GM19463 (cell line): ENCODE data around the gene ACP4.
"Not testable (repeated sequence)": the region's sequence is repeated elsewhere in the genome, so short reads cannot be mapped to it uniquely, and the experiment has no call there.

Experiments
- ATAC-seq: cut with Tn5 transposase; IDR thresholded peaks from one replicate; pipeline ENCODE4 v1.9.1; 2021; ENCODE audit warnings: mild to moderate bottlenecking, moderate library complexity; ENCODE audit not compliant: unreplicated experiment

Gene ACP4

DNA sequence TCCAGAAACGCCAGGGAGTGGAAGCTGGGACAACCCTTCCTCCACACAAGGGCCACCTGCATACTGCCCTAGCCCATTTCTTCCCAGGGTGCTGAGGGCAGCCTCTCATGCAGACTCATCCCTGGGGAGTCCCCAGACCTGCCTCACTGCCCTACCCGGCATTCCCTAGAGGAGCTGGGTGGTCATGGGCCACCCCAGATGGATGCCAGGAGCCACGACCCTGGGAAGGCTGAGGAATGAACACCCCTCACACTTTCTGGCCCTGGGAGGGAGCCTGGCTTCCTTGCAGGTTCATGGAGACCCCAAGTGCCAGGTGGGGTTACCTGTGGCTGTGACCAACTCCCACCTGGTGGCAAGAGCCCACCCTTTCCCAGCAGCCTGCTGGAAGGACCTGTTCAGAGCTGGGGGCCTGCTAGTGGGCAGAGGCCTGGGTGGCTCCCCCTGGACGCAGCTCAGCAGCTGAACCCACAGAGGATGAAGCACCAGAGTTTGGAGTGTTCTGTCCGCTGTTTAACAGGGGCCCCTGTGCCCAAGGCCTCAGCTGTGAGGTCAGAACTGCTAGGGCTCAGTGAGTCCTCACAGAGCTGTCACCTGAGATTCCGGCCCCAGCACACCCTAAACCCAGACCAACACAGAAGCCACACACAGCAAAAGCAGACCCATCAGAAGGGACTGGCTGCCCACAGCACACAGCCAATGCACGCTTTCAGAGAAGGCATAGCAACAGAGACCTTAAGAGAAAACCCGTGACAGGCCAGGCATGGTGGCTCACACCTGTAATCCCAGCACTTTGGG, 6.6 kb downstream of the ACP4 start:
- no peak for ATAC-seq

DNA sequence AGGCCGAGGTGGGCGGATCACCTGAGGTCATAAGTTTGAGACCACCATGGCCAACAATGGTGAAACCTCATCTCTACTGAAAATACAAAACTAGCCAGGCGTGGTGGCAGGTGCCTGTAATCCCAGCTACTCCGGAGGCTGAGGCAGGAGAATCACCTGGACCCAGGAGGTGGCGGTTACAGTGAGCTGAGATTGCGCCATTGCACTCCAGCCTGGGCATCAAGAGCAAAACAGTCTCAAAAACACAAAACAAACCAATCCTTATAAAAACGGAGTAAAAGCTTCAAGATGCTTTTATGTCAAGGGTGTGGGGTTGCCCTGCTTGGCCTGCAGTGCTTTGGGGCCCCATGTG, 7.2 kb downstream of the ACP4 start:
- no peak for ATAC-seq

DNA sequence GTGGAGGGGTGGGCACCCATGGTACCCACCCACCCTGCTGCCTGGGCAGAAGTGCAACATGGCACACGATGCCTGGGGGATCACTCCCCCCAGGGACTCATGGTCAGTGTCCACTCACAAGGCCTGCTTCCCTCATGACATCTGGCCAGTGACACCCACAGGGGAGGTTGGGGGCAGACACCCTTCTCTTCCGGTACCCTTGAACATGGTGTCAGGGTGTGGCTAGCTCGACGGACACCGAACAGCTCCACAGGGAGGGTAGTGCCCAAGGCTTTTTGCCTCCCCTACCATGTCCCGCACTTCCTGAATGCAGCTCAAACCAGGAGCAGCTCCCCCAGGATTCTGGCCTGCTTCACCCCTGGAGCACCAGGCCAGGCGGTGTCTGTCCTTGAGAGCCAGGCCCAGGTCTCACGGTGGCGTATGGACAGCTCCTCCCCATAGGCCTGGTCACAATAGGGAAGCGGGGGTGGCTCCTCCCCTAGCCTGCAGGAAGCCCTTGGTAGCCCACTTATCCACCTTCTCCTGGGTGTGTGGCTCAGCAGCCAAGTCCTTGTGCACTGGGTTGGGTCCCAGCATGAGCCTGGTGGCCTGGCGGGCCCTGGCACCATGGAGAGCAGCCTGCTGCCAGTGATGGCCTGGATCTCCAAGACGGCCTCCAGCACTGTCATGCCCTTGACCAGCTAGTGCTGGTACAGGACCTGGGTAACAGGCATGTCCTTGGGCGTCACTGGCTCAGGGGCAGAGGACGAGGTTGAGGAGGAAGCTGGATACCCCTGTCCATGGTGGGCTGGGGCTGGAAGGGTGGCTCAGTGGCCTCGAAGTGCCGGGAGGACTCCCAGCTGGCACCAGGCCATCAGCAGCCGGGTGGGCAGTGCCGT, 7.8 kb downstream of the ACP4 start:
- no peak for ATAC-seq

DNA sequence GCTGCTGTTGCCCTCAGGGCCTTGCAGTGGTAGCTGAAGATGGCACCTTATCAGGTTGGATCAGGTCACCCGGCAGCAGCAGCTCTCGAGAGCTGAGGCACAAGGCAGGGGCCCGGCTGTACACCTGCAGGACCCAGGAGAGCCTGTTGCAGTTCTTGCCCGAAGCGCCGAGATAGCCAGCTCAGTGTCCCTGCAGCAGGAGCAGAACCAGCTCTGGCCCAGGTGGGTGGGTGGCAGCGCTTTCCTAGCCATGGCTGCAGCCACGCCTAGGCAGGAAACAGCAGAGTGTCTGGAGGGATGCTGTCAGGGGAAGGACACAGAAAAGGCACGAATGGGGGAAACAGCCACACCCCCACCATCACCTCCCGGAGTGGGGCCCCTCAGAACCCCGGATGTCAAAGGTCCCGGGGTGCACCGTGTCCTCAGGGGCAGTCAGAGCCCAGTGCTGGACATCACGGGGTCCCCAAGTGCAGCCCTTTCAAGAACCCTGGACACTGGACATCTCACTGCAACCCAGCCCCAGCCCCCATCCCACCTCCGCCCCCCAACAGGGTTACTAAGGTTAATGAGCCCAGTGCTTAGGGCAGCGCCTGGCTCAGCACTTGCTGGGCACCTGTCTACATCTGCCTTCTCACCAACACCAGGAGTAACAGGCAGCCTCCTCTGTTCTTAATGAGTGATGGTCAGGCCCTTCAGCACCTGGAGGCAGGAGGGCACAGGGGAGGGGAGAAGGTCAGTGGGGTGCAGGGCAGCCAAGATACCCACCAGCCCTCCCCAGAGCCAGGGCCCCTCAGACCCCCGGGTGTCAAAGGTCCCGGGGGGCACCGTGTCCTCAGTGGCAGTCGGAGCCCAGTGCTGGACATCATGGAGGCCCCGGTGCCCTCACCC, 8.7 kb downstream of the ACP4 start:
- ATAC-seq = no peak

DNA sequence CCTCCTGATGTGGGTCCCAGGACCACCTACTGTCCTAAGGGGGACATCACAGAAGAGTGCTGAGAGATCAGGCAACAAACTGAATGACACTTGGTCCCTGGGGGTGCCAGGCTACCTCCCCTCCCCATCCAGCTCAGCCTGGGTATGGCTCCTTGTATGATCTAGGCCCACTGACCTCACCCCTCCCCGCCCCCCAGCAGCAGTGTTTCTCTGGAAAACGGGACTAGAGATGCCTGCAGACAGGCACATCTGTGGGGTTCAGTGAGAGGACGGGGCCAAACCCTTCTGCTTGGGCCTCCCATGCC, 9.3 kb downstream of the ACP4 start:
- ATAC-seq = no peak

DNA sequence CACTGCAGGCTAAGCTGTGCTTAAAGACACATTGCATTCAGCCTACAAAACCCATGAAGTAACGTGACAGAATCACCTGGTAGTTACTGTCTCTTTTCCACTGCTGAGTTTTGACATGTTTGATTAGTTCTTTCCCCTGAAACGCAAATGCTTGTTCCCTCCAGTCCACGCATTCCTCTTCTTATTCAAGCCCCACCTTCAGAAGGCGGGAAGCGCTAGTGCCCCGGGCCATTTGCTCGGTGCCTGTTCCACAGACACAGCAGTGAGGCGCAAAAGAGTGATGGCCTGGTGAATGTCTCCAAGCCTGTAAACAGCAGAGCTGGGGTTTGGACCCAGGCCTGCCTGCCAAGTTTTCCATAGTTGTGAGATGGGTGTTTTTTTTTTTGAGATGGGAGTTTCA, 10.9 kb downstream of the ACP4 start:
- ATAC-seq = no peak

DNA sequence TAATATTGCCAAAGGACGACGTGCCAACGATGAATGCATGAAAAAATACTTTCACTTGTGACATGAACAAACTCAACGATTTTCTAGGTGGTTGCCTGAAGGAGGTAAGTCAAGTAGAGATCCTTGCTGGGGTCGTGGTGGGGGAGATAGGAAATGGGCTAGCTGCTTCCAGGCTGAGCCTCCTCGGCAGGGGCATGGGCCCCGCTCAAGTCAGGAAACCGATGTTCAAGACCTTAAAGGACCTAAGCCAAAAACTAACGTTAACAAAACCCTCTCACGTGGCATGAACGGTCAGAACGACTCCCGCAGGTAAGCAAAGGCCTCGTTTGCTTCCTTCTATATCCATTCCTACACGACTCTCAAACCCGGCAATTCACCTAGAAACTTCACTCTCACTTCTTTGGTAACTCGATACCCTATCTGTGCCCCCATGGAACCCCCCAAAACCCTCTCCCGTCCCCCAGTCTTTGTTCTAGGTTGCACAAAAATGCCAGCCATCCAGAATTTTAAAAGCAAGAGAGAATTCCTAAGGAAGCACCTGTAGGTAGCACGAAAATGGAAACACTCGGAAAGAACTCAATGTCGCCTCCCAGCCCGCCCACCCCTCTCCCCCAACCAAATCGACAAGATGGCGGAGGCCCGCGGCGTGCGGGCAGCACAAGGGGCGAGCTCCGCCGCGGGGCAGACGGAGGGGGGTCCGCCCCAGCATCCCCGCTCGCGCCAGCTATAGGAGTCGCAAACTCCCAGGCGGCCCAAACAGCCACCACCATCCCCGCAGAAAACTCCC, 13.6 kb downstream of the ACP4 start:
- peak; percentile 6 for ATAC-seq

DNA sequence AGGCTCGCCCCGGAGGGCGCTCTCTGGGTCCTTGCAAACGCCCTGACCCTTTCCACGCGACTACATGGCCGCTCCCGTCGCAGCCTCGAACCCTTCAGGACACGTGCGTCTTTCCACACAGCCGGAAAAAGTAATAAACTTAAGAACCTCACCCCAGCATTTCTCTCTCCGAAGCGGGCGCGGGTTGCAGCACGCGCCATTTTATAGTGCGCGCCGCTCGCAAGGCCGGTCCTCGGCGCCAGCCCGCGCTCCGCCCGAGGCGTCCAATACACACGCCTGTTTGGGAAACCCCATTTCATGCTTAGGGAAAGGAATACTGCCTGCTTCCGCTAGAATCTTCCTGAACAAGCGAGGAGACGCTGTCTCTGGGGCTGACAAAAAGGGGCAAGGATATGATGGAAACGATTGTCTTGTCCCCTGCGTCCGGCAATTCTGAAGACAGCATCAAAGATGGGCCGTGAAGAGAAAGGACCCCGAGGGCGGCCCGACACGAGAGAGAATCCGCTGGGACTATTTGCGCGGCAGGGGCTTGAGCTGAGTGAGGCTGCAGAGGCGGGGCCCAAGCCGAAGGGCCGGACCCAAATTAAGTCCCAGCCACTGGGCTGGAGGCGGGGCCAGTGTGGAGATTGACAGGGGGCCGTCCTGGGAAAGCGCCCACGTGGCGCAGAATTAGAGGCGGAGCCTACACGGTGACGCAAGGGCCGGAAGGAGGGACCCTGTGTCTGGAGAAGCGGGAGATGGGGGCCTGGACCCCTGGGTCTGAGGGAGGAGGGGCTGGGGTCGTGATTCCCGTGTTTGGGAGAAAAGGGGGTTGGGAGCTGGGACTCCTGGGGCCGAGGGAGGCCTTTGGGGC, 14.4 kb downstream of the ACP4 start:
- peak; percentile 93 for ATAC-seq

DNA sequence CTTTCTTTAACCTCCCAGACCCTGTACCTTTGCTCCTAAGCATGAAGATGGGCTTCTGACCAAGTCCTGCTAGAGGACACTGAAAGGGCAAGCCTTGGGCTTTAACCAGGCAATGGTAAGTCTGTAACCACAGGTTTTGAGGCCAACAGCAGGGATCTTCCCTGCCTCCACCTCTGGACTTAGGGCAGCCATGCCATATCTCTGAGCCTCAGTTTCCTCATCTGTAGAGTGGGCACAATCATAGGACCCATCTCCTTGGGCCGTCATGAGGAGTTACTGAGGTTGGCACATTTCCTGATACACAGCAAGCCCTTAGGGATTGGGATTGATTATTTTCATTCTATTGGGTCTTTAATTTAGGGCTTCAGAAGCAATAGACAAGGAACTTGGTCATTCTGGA, 18.6 kb downstream of the ACP4 start:
- ATAC-seq = no peak

DNA sequence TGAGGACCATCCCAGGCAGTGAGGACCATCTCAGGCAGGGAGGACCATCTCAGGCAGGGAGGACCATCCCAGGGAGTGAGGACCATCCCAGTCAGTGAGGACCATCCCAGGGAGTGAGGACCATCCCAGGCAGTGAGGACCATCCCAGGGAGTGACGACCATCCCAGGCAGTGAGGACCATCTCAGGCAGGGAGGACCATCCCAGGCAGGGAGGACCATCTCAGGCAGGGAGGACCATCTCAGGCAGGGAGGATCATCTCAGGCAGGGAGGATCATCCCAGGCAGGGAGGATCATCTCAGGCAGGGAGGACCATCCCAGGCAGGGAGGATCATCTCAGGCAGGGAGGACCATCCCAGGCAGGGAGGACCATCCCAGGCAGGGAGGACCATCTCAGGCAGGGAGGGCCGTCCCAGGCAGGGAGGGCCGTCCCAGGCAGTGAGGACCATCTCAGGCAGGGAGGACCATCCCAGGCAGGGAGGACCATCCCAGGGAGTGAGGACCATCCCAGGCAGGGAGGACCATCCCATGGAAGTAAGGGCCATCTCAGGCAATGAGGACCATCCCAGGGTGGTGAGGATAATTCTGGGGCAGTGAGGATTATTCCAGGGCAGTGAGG, 21.5 kb downstream of the ACP4 start:
- ATAC-seq = not testable (repeated sequence)

DNA sequence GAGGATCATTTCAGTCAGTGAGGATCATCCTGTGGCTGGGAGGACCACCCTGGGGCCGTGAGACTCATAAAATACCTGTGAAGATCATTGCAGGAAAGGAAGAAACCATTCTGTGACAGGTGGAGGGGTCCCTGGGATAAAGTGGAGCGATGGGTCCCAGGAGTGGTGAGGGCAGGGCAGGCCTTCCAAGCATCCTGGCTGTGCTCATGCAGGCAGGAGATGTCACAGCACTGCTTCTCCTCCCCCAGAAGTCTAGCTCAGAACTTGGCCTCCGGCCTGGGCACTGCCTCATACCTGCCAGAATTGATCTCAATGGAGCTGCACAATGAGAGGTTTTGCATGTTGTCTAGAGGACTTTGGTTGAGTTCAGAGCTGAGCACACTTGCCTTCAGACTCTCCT, 22.3 kb downstream of the ACP4 start:
- no peak for ATAC-seq

DNA sequence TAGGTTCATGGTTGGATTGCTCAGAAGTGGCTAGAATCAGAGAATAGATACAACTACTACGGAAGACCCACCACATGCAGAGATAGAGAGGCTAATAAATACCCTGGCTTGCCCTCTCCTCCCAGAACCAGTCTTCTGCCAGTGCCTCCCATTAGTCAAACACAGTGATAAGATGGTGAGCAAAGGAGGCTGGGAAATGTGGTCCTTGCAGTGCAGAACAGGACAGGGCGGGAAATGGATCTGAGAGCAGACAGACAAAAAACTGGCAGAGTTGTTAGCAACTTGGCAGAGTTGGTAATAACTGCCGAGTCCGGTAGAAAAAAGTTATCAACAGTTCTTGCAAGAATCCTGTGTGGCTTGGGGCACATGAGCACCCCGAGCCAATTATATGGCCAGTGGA, 24.7 kb downstream of the ACP4 start:
- ATAC-seq = no peak

DNA sequence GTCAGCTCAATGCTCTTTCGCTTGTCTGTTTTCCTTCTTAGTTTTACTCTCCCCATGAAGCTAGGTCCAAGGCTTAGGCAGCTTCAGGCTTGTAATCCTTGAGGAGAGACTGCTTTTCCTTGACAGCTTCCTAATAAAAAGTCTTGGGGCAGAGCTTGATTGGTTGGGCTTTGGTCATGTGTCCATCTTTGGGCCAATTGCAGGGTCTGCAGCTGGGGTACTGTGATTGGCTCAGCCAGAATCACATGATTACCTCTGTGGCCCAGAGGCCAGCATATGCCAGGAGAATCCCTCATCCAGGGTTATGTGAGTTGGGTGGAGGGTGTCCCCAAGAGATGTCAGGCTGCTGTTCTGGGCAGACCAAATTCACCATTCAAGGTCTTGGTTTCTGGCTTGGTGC, 25.2 kb downstream of the ACP4 start:
- no peak for ATAC-seq

DNA sequence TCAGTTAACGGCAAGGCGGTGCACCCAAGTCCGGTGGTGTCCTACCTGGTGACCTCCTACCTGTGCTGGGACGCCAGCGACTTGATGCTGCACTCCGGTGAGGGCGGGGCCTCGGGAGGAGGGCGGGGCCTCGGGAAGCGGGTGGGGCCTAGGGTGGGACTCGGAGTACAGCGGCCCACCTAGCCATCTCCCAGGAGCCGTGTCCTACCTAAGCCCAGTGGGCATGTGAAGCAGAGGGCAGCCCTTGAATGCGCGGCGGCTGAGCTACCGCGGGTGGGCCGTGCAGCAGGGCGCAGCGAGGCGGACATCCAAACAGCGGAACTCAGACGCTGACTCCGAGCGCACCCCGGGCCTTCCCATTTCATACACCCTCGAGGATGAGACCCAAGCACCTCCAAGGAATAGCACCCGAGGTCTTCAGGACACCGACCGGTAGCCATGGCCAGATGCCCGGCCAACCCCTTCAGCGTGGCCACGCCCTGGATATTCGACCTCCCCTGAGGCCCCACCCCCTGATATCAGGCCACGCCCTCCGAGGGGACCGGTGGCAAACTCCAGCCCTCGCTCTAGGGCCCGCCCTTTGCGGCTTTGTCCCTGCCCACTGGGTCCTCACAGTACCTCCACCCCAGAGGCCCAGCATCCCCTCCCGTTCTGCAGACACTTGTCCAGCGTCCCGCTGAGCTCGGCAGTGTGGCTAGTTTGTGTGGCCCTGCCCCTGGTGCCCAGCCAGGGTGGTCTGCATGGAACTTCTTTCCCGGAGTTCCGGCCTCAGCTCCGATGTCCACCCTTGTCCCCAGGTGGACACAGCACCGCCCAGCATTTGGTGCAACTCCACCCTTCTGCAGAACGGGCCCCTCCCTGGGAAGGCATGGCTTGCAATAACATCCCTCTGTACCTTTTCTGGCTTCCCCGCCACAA, 28.0 kb downstream of the ACP4 start:
- peak; percentile 63 for ATAC-seq

DNA sequence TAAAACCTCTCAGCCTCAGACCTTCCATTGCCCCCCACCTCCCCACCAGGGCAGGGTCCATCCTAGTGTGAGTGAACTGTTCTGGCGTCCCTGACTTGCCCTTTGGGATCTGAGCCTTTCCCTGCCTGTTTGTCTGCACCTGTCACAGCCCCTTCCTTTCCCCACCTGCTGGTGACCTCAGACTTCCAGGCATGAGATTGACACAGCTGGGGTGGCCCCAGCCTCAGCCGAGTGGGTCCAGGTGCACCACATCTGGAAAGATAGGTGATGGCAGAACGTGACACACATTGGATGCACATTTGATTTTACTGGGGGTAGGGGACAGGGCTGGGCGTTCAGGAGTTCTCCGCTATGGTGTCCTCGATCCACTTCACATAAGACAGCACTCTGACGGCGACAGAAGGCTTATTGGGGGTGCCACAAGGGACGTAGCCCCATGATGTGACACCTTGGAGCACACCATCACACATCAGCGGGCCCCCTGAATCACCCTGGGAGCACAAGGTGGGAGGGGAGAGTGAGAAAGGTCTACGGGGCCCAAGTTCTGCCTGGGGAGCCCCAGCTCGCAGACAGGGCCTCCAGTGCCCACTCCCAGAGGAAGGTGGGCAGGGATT, 28.8 kb downstream of the ACP4 start:
- ATAC-seq = no peak

DNA sequence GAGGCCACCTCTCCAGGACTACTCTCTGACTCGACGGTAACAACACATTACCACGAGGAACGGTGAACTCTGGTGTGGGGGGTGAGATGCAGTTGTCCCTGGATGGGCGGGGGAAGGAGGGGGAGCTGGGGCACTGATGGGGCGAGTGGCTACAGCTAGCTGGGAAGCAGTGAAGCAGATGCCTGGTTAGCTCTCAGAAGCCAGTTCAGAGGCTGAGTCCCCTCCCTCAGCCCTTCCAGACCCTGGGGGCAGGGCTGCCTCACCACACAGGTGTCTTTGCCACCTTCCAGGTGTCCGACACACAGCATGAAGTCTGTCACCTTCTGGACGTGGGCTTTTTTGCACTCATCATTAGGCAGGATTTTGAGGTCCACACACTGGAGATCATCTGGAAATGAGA, 29.4 kb downstream of the ACP4 start:
- ATAC-seq = no peak

DNA sequence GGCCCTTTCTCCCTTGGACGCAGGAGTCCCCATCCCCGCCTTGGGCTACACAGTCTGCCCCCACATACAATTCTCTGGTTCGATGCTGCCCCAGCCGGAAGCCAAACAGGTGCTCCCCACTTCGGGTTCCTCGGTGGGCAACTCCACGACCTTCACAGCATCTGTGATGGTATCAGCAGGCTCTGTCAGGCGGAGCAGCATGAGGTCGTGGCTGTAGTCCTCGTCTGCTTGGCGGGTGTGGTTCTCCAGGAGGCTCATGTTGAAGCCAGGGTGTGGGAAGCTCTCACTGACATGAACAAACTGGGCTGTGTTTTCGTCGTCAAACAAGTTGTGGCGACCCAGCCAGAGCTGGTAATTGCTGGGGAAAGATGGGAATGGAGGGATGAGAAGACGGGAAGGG, 29.9 kb downstream of the ACP4 start:
- ATAC-seq = no peak
